HUDEP-2 (cell line): Measurements from ENCODE around the gene BET1.
A peak's percentile ranks its signal among the peaks of the same experiment; 100 is the strongest.

ENCODE experiments used
- DNase-seq, 76 experiments: peaks; one replicate each; lab custom pipeline; 2025; ENCODE audit not compliant: unreplicated experiment in 76 of 76; lab: John Stamatoyannopoulos, UW

Gene BET1

GRCh38 chr7:94015538-94015937, 11.4 kb upstream of the BET1 start:
- DNase-seq: no peak

GRCh38 chr7:94012746-94013145, 8.6 kb upstream of the BET1 start:
- peak in 6 of 76 experiments; percentile 0 to 18 (median 6) for DNase-seq

GRCh38 chr7:94011714-94012353, 7.7 kb upstream of the BET1 start:
- no peak for DNase-seq

- no peak for DNase-seq
Observed at GRCh38 chr7:94008537-94008936, 4.4 kb upstream of the BET1 start.

DNA sequence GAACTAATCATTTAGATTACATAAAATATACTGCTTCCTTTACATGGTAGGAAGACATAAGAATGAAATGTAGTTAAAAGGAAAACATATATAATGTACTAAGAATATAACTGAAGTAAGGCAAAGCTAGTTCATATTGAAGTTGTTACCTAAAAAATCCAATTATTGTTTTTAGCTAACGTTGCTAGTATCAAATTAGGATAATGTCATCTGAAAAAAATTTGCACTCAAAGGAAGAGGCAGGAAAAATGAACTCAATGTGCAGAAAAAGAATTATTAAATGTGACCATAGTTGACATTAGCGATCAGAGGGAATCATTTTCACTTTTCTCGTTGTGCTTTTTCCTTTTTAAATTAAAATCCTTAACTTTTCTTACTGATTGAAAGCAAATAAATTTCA, 1.6 kb upstream of the BET1 start:
- DNase-seq: no peak

DNA sequence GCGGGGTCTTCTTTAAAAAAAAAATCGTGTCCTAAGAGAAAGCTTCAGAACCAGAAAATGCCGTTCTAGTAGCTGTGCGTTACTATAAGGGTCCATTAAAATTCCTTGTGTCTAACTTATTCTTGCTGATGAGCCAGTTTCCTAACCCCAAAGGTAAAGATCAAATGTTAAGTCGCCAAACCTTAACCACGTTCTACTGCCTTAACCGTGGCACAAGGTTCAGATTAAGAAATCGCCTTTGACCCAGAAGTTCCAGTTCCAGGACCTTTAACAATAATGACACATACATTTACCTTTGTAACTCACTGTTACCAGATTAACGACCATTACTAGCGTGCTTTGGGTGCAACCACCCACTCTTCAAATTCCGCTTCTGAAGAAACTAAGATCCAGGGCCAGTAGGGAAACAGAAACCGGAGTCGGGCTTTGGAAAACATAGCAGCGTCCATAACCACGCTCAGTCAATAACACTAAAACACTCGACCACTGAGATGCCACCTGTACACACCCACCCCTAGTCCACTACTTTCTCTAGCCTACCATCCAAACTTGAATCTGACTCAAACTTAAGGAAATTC, 620 bp downstream of the BET1 start:
- peak in 1 of 76 experiments; percentile 40 for DNase-seq

- DNase-seq: no peak
Observed at GRCh38 chr7:94001396-94001795, 2.8 kb downstream of the BET1 start.

DNA sequence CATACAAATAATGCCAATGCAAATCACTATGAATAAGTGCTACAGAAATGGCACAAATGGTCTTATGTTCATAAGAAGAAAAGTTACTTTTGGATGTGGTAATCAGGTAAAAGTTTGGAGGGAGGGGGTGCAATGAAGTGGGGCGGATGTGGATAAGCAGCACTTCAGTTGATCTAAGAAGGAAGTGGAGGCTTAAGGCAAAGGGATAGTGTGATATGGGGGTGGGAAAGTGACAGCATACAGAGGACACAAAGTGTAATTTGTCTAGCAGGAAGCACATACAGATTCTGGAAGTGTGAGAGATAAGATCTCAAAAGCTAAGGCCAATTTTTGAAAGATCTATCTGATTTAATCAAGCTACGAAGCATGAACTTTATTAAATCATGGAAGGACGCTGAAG, 6.3 kb downstream of the BET1 start:
- DNase-seq: no peak

DNA sequence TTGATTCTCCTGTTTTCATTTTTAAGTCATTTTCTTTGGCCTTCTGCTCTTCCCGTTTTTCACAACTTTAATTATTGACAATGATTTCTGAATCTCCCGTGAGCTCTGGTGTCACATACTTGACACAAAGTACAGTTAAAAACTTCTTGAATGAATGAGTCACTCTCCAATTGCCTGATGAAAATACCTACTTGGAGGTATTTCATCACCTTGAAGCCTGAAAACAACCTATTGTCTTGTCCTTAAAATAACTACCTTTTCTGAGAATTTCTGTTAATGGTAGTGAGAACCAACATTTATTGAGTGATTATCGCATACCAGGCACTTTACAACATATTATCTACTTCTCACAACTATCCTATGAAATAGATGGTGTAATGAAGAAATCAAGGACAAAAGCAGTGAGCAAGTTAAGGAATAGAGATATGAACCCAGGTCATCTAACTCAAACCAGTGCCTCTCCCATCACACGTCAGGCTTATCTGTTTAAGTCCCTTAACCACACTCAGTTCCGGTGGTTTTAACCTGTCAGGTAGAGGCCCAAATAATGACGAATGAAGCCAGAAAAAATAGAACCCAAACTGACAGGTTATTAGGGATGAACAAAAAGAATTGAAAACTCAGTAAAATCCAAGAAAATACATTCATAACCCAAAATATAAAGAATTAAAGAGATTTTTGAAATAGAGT, 11.6 kb downstream of the BET1 start:
- DNase-seq: no peak

DNA sequence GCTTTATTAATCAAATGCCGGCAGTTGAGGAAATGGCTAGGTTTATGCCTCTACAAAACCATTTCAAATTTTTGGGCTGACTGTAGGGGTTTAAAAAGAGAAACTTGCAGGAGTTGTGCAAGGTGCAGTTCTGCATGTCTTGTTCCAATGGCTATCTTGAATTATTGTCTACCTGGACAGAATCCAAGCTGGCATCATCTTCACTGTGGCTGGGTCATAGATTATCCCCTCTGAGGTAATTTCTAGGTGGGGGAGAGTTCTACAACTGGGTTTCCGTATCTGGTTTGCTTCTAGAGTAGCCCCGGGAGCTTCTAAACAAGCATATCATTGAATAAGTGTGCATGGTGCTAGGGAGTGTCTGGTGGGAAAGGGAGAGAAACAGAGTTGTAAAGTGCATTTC, 16.9 kb downstream of the BET1 start:
- no peak for DNase-seq

DNA sequence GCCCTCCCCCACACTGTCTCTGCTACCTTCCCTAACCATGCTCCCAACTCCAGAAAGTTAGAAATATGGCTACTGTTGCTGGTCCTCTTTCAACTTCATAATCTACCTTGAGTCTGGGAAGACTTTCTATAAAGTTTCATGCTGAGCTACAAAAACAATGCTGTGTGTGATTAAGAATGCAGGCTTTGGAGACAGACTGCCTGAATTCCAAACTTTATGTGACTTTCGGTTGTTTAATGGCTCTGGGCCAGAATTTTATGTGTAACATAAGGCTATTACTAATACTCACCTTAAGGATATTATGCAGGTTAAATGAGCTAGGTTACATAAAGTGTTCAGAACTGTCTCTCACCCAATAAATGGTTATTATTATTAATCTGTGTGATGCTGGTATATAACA, 19.1 kb downstream of the BET1 start:
- DNase-seq: no peak

GRCh38 chr7:93984024-93984423, 20.1 kb downstream of the BET1 start:
- DNase-seq: no peak

DNA sequence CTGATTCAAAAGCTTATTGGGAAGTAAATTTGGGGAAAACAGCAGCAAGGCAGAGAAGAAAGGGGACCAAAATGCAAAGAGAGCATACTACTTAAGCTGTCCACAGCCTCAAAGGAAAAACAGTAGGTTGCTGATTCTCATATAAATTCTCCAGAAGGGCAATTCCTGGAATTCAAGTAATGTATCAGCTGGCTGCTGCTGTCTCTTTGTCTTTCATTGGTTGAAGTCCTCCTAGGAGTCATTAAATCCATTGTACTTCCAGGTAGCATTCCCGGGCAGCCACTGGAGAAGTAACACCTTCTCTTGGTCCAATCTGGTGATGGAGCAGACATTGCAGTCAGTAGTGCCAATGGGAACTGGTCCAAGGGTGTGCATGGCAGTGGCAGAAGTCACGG, 22.7 kb downstream of the BET1 start:
- no peak for DNase-seq

DNA sequence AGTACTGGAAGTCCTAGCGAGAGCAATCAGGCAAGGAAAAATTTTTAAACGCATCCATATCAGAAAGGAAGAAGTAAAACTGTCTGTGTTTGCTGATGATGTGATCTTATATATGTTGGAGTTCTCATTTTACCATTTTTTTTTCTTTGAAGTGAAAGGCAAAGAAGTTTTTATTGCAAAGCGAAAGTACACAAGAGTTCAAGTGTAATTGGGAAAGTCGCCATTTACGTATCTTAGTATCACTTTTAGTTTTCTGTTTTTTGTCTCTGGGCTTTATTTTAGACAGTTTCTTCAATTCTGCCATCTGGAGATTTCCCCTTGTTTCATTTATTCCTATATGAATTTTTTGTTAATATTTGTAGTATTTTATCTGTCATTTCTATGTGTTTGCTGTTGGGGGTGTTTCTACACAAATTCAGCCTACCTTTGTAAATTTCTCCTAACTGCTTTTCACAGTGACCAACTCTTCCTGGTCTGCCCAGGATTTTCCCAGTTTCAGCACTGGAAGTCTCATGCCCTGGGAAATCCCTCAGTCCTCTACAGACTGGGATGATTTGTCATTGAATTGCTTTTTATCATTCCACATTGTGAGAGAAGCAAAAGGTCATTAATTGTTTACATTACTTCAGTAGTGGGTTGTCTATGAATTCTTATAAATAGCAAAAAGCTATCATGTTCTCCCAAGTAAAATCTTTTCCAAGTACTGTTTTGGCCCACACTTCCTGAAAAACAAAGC, 23.2 kb downstream of the BET1 start:
- DNase-seq: no peak

DNA sequence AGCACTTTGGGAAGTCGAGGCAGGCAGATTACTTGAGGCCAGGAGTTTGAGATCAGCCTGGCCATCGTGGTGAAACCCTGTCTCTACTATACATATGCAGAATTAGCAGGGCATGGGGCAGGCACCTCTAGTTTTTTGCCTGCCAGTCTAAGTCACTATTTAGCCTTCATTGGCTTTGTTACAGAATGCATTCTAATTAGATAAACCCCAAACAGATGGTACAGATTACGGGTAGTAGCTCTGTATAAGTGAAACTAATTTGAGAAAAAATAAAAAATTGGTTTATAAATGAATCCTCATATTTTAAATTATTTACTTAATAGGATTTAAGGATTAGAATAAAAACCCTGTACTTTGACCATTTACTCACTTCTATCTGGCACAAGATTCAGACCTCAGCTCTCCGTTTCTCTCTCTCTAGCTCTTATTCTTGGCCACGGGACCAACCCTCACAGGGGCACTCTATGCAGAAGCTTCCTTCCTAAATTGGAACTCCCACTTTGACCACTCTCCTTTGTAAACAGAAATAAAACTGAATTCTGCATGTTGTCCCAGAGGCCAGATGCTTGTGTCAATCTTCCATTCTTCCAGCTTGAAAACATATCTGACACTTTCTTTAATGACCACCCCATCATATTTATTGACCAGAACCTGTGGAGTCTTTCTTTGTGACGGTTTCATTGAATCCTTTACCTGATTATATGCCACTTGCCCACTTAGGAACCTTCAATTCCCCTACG, 26.8 kb downstream of the BET1 start:
- DNase-seq: no peak

- DNase-seq: no peak
Observed at GRCh38 chr7:93973134-93973533, 31.0 kb downstream of the BET1 start.

GRCh38 chr7:93972029-93972725, 32.0 kb downstream of the BET1 start:
- no peak for DNase-seq

DNA sequence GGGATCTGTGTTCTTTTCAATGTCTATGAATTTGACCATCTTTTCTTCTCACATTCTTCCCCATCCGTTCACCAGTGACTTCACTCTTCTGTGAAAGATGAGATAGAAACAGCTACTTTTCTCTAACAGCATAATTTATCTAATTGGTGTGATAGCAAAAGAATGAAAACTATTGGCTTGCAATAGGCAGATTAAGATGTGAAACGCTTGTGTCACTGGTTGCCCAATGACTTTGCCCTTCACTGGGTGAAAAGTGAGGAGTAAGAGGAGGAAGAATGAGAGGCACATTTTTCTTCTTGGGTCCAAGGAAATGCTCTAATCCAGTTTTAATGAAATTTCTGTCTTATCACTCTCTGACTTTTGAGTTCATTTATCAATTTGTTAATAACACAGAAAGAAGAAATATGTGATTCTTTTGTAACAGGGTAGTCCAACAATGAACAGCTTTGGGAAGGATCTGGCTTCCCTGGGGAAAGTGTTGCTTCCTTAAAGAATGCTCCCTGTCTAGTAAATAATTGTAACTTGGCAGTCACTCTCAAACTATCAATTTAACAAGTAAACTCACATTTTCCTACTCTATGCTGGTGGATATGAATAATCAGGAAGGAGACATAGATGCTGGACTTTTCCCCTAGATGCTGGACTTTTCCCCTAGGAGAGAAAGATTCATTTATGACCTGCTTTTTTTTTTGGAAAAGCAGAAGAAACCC, 35.1 kb downstream of the BET1 start:
- DNase-seq: no peak

DNA sequence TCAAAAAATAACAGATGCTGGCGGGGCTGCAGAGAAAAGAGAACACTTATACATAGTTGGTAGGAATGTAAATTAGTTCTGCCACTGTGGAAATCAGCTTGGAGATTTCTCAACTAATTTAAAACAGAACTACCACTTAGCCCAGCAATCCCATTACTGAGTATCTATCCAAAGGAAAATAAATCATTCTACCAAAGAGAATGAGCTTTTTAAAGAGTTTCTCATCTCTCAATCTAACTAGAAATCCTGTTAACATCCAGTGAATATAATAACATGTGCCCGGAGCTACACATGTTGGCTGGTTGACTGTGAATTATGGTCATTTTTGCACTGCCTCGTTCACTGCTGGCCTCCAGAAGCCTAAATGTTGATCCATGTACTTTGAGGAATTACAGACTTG, 39.3 kb downstream of the BET1 start:
- DNase-seq: no peak

DNA sequence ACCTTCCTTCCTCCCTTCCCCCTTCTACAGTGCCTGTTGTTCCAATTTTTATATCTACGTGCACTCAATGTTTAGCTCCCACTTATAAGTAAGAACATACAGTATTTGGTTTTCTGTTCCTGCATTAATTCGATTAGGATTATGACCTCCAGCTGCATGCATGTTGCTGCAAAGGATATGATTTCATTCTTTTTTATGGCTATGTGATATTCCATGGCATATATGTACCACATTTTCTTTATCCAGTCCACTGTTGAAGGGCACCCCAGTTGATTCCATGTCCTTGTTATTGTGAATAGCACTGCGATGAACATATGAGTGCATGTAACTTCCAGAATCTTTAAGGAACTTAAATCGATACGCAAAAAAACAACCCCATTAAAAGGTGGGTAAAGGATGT, 39.9 kb downstream of the BET1 start:
- no peak for DNase-seq
